ENCODE data around the gene TARS3. TPM values are rescaled to one million over a fixed set of nuclear protein-coding genes. Genes with fewer than 3 reads are reported as not detected.

TARS3 gene
- total RNA-seq, 1 experiment from 2014 or later, result 9.5 TPM

DNA sequence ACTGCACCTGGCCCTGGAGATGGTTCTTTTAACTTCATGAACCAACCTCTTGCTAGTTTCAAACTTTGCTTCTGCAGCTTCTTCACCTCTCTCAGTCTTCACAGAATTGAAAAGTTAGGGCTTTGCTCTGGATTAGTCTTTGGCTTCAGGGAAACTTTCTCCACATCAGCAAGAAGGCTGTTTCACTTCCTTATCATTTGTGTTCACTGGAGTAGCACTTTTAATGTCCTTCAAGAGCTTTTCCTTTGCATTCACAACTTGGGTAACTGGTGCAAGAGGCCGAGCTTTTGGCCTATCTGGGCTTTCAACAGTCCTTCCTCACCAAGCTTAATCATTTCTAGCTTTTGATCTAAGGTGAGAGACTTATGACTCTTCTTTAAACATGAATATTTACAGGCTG, 56.4 kb downstream of the TARS3 start (continued):
- TF ChIP-seq, protein P1, sequence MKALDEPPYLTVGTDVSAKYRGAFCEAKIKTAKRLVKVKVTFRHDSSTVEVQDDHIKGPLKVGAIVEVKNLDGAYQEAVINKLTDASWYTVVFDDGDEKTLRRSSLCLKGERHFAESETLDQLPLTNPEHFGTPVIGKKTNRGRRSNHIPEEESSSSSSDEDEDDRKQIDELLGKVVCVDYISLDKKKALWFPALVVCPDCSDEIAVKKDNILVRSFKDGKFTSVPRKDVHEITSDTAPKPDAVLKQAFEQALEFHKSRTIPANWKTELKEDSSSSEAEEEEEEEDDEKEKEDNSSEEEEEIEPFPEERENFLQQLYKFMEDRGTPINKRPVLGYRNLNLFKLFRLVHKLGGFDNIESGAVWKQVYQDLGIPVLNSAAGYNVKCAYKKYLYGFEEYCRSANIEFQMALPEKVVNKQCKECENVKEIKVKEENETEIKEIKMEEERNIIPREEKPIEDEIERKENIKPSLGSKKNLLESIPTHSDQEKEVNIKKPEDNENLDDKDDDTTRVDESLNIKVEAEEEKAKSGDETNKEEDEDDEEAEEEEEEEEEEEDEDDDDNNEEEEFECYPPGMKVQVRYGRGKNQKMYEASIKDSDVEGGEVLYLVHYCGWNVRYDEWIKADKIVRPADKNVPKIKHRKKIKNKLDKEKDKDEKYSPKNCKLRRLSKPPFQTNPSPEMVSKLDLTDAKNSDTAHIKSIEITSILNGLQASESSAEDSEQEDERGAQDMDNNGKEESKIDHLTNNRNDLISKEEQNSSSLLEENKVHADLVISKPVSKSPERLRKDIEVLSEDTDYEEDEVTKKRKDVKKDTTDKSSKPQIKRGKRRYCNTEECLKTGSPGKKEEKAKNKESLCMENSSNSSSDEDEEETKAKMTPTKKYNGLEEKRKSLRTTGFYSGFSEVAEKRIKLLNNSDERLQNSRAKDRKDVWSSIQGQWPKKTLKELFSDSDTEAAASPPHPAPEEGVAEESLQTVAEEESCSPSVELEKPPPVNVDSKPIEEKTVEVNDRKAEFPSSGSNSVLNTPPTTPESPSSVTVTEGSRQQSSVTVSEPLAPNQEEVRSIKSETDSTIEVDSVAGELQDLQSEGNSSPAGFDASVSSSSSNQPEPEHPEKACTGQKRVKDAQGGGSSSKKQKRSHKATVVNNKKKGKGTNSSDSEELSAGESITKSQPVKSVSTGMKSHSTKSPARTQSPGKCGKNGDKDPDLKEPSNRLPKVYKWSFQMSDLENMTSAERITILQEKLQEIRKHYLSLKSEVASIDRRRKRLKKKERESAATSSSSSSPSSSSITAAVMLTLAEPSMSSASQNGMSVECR (CRISPR knock-in tag; IDR thresholded peaks at IDR 0.05; ENCODE audit: borderline replicate concordance), result no peak
- no peak for TF ChIP-seq JAZF1 (CRISPR knock-in tag; IDR thresholded peaks at IDR 0.05)

DNA sequence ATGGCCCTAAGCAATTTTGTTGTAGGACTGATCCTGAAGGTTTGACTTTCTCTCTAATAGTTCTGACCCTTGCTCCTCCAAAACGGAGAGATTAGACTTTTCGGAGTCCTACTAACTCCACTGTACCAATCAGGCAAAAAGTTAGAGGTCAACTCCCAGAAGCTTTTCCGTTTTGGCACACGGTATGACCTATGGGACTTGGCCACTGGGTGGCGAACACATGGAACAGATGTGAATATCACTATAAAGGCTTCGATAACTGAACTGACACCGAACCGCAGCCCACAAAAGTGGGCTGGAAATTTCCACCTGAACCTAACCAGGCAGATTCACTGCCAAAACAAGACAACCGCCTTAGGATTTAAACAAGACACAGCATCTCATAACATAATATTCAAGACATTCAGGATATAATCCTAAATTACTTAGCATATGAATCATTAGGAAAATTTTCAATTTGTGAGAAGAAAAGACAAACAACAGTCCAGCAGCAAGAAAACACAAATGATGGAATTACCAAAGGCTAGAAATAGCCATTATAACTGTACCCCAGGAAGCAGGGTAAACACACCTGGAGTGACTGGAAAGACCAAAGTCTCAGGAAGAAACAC, 59.9 kb downstream of the TARS3 start:
- Mint-ChIP-seq H3K27me3 (ENCODE audit: low read depth) (no peaks in the 10 kb centered on the region), H3K9me3 (peaks cover 13% of the 10 kb centered on the region), H3K4me3 (no peak overlapping the region), H3K27ac (no peak overlapping the region), H3K36me3 (peaks cover 11% of the 10 kb centered on the region), H3K4me1 (peaks cover 7% of the 10 kb centered on the region)
- ATAC-seq, result peak; percentile 84
- no peak for DNase-seq (ENCODE audit: low spot score)
- ChIA-PET CTCF (interaction anchor here (1.1 to 1.3 kb wide), 2 partner anchors 9 to 23 kb away, joined by 3 read pairs; no protein-coding TSS in a partner anchor), POLR2A (no interaction called here)
- TF ChIP-seq GRHL2 (CRISPR knock-in tag; IDR thresholded peaks at IDR 0.05; ENCODE audit: insufficient replicate concordance, severe bottlenecking), result no peak
- TF ChIP-seq, protein P2, sequence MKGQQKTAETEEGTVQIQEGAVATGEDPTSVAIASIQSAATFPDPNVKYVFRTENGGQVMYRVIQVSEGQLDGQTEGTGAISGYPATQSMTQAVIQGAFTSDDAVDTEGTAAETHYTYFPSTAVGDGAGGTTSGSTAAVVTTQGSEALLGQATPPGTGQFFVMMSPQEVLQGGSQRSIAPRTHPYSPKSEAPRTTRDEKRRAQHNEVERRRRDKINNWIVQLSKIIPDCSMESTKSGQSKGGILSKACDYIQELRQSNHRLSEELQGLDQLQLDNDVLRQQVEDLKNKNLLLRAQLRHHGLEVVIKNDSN (CRISPR knock-in tag; IDR thresholded peaks at IDR 0.05), result no peak

DNA sequence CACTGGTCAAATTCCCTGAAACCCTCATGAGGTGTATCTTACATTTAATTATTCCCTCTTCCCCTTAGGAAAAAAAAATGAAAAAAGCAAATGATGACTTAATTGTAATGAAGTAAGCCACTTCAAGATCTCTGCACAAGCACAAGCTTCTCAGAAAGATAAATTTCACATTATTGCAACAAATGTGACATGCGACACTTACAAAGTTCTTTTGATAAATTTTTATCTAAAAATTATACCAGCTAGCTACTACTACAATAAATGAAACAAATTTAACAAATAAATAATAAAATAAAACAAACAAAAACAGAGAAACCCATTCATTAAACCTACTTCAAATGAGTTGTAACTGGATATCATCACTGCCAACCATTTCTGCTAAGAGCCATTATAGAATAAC, 62.1 kb downstream of the TARS3 start:
- Mint-ChIP-seq H3K9me3 (peaks cover 7% of the 10 kb centered on the region), H3K27ac (no peak overlapping the region), H3K36me3 (peaks cover 5% of the 10 kb centered on the region), H3K27me3 (ENCODE audit: low read depth) (no peaks in the 10 kb centered on the region), H3K4me1 (peaks cover 9% of the 10 kb centered on the region), H3K4me3 (no peak overlapping the region)
- no peak for ATAC-seq
- ChIA-PET POLR2A (no interaction called here), CTCF (interaction anchor here (1.1 kb wide), 1 partner anchor 341 kb away, joined by 3 read pairs; no protein-coding TSS in a partner anchor)
- TF ChIP-seq, protein P3, sequence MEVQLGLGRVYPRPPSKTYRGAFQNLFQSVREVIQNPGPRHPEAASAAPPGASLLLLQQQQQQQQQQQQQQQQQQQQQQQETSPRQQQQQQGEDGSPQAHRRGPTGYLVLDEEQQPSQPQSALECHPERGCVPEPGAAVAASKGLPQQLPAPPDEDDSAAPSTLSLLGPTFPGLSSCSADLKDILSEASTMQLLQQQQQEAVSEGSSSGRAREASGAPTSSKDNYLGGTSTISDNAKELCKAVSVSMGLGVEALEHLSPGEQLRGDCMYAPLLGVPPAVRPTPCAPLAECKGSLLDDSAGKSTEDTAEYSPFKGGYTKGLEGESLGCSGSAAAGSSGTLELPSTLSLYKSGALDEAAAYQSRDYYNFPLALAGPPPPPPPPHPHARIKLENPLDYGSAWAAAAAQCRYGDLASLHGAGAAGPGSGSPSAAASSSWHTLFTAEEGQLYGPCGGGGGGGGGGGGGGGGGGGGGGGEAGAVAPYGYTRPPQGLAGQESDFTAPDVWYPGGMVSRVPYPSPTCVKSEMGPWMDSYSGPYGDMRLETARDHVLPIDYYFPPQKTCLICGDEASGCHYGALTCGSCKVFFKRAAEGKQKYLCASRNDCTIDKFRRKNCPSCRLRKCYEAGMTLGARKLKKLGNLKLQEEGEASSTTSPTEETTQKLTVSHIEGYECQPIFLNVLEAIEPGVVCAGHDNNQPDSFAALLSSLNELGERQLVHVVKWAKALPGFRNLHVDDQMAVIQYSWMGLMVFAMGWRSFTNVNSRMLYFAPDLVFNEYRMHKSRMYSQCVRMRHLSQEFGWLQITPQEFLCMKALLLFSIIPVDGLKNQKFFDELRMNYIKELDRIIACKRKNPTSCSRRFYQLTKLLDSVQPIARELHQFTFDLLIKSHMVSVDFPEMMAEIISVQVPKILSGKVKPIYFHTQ (CRISPR knock-in tag; IDR thresholded peaks at IDR 0.05), result no peak
- TF ChIP-seq NFE2L1 (CRISPR knock-in tag; IDR thresholded peaks at IDR 0.05) (no peak), ATF1 (CRISPR knock-in tag; IDR thresholded peaks at IDR 0.05) (no peak), PRRX2 (CRISPR knock-in tag; IDR thresholded peaks at IDR 0.05) (no peak), CBFB (CRISPR knock-in tag; IDR thresholded peaks at IDR 0.05; ENCODE audit: low read depth) (no peak), TP53 (CRISPR knock-in tag; IDR thresholded peaks at IDR 0.05) (no peak)
- TF ChIP-seq, protein P4, sequence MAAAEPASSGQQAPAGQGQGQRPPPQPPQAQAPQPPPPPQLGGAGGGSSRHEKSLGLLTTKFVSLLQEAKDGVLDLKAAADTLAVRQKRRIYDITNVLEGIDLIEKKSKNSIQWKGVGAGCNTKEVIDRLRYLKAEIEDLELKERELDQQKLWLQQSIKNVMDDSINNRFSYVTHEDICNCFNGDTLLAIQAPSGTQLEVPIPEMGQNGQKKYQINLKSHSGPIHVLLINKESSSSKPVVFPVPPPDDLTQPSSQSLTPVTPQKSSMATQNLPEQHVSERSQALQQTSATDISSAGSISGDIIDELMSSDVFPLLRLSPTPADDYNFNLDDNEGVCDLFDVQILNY (CRISPR knock-in tag; IDR thresholded peaks at IDR 0.05), result no peak
- TF ChIP-seq, protein P5, sequence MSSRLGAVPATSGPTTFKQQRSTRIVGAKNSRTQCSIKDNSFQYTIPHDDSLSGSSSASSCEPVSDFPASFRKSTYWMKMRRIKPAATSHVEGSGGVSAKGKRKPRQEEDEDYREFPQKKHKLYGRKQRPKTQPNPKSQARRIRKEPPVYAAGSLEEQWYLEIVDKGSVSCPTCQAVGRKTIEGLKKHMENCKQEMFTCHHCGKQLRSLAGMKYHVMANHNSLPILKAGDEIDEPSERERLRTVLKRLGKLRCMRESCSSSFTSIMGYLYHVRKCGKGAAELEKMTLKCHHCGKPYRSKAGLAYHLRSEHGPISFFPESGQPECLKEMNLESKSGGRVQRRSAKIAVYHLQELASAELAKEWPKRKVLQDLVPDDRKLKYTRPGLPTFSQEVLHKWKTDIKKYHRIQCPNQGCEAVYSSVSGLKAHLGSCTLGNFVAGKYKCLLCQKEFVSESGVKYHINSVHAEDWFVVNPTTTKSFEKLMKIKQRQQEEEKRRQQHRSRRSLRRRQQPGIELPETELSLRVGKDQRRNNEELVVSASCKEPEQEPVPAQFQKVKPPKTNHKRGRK (CRISPR knock-in tag; IDR thresholded peaks at IDR 0.05; ENCODE audit: borderline replicate concordance), result no peak
- TF ChIP-seq, protein P6, sequence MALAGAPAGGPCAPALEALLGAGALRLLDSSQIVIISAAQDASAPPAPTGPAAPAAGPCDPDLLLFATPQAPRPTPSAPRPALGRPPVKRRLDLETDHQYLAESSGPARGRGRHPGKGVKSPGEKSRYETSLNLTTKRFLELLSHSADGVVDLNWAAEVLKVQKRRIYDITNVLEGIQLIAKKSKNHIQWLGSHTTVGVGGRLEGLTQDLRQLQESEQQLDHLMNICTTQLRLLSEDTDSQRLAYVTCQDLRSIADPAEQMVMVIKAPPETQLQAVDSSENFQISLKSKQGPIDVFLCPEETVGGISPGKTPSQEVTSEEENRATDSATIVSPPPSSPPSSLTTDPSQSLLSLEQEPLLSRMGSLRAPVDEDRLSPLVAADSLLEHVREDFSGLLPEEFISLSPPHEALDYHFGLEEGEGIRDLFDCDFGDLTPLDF (CRISPR knock-in tag; IDR thresholded peaks at IDR 0.05), result no peak
- TF ChIP-seq, protein P7, sequence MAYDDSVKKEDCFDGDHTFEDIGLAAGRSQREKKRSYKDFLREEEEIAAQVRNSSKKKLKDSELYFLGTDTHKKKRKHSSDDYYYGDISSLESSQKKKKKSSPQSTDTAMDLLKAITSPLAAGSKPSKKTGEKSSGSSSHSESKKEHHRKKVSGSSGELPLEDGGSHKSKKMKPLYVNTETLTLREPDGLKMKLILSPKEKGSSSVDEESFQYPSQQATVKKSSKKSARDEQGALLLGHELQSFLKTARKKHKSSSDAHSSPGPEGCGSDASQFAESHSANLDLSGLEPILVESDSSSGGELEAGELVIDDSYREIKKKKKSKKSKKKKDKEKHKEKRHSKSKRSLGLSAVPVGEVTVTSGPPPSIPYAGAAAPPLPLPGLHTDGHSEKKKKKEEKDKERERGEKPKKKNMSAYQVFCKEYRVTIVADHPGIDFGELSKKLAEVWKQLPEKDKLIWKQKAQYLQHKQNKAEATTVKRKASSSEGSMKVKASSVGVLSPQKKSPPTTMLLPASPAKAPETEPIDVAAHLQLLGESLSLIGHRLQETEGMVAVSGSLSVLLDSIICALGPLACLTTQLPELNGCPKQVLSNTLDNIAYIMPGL (CRISPR knock-in tag; IDR thresholded peaks at IDR 0.05), result no peak
- TF ChIP-seq, protein P8, sequence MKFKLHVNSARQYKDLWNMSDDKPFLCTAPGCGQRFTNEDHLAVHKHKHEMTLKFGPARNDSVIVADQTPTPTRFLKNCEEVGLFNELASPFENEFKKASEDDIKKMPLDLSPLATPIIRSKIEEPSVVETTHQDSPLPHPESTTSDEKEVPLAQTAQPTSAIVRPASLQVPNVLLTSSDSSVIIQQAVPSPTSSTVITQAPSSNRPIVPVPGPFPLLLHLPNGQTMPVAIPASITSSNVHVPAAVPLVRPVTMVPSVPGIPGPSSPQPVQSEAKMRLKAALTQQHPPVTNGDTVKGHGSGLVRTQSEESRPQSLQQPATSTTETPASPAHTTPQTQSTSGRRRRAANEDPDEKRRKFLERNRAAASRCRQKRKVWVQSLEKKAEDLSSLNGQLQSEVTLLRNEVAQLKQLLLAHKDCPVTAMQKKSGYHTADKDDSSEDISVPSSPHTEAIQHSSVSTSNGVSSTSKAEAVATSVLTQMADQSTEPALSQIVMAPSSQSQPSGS (CRISPR knock-in tag; IDR thresholded peaks at IDR 0.05; ENCODE audit: borderline replicate concordance, low read depth), result no peak
- DNase-seq (ENCODE audit: low spot score), result no peak
